ENCODE measurements around the gene TMEM63A.
"Not testable (repeated sequence)": the region's sequence is repeated elsewhere in the genome, so short reads cannot be mapped to it uniquely, and the experiment has no call there.

- TF ChIP-seq POLR2A, CTCF (IDR thresholded peaks at IDR 0.05): not testable (repeated sequence)
Measured at GRCh38 chr1:225796097-225796496, 86.1 kb downstream of the TMEM63A start.
